ENCODE data around the gene FAM3B.
"Not testable (repeated sequence)": the region's sequence is repeated elsewhere in the genome, so short reads cannot be mapped to it uniquely, and the experiment has no call there.

Gene FAM3B

GRCh38 chr21:41358193-41359166 lies 41.9 kb downstream of the FAM3B start:
- FAIRE-seq = no peak
- no peak for TF ChIP-seq POLR2AphosphoS5 (IDR thresholded peaks at IDR 0.05; ENCODE audit: low read depth, low read length)
- no peak for TF ChIP-seq TAF1 (IDR thresholded peaks at IDR 0.05; ENCODE audit: borderline replicate concordance, low read depth, low read length)
- no peak for TF ChIP-seq POLR2A (IDR thresholded peaks at IDR 0.05; ENCODE audit: low read depth, low read length)
- no peak for DNase-seq (ENCODE audit: insufficient read length)

DNA sequence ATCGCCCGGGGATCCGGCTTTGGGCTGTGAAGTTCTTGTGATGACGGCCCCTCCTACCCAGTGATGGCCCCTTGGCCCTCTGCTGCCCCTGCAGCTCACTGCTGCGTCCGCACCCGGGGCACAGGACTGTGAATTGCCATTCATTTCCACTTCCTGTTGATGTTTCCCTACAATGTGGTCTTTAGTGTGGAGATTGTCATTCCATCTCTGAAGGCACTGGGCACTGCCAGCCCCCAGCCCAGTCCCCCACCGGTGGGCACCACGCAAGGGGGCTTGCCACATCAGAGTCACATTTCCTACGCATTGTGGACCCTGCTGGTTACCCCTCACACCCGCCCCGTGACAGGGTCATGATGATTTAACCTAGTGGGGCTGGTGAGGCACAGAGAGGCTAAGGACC lies 42.7 kb downstream of the FAM3B start:
- TF ChIP-seq POLR2AphosphoS5 (IDR thresholded peaks at IDR 0.05; ENCODE audit: low read depth, low read length) (no peak), TAF1 (IDR thresholded peaks at IDR 0.05; ENCODE audit: borderline replicate concordance, low read depth, low read length) (no peak), POLR2A (IDR thresholded peaks at IDR 0.05; ENCODE audit: low read depth, low read length) (no peak)
- FAIRE-seq (no peak), DNase-seq (ENCODE audit: insufficient read length) (no peak)

DNA sequence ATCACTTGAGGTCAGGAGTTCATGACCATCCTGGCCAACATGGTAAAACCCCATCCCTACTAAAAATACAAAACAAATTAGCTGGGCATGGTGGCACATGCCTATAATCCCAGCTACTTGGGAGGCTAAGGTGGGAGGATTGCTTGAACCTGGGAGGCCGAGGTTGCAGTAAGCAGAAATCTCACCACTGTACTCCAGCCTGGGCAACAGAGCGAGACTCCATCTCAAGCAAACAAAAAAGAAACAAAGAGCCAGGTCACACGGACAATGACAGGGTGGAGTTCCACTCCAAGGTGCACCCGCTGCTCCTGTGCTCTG lies 43.1 kb downstream of the FAM3B start:
- DNase-seq (ENCODE audit: insufficient read length); FAIRE-seq: not testable (repeated sequence)

- DNase-seq (ENCODE audit: insufficient read length) = no peak
- no peak for TF ChIP-seq POLR2A (IDR thresholded peaks at IDR 0.05; ENCODE audit: low read depth, low read length)
- TF ChIP-seq POLR2AphosphoS5 (IDR thresholded peaks at IDR 0.05; ENCODE audit: low read depth, low read length) = no peak
- TF ChIP-seq TAF1 (IDR thresholded peaks at IDR 0.05; ENCODE audit: borderline replicate concordance, low read depth, low read length) = no peak
- no peak for FAIRE-seq
These were observed 43.6 kb downstream of the FAM3B start for GRCh38 chr21:41360072-41360821.

- no peak for FAIRE-seq
- DNase-seq (ENCODE audit: insufficient read length) = no peak
- TF ChIP-seq POLR2A (IDR thresholded peaks at IDR 0.05; ENCODE audit: low read depth, low read length) (no peak), POLR2AphosphoS5 (IDR thresholded peaks at IDR 0.05; ENCODE audit: low read depth, low read length) (no peak), TAF1 (IDR thresholded peaks at IDR 0.05; ENCODE audit: borderline replicate concordance, low read depth, low read length) (no peak)
These were observed 44.6 kb downstream of the FAM3B start for GRCh38 chr21:41361053-41361785.

DNA sequence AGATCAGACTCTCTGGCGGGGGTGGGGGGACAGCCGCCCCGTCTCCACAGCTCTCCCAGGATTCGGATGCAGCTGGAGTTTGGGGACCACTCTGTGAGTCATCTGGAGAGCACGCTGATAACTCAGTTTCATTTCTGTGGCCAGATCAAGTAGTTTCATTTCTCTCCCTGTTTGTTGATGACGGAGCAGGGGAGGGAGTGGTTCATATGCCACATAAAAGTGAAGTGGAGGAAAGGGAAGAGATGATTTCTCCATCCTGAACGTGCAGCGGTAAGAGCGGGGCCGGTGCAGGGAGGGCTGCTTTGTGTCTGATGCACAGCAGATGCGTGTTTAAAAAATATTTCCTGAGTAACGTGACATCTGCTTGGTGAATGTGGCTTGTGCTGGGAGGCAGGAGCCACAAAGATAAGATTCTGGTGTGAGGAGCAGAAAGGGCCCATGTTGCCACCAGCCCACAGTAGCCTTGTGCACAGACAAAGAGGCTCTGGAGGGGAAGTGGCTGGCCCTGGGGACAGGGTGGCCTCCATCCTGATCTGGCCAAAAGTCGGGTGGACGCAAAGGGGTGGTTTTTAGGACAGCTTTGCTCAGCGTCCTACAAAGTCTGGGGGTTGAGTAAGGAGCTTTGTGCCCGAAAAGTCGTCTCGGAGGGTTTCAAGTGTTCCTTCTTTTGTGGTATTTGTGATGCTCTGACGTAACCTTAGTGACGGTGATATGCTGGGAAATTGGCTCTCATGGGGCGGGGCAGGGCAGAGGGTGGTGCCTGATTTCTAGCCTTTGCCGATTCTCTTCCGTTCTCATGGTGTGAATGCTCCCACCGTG lies 45.4 kb downstream of the FAM3B start, which contains the start of gene MX2:
Gene MX2 (plus strand): TSS at position 242 of the 819 bp plus-strand sequence. CDS start 14,880 bp downstream, outside the sequence.
- DNase-seq (ENCODE audit: insufficient read length) (peak; percentile 44), FAIRE-seq (peak; percentile 95)

GRCh38 chr21:41362605-41363369 lies 46.2 kb downstream of the FAM3B start:
- FAIRE-seq (peak; percentile 77), DNase-seq (ENCODE audit: insufficient read length) (no peak)
- TF ChIP-seq POLR2AphosphoS5 (IDR thresholded peaks at IDR 0.05; ENCODE audit: low read depth, low read length) = no peak
- peak; percentile 11; the same call in 1 of the 2 replicates for TF ChIP-seq POLR2A (IDR thresholded peaks at IDR 0.05; ENCODE audit: low read depth, low read length)

More for the DNA sequence above, 45.4 kb downstream of the FAM3B start, which contains the start of gene MX2:
- TF ChIP-seq POLR2AphosphoS5 (IDR thresholded peaks at IDR 0.05; ENCODE audit: low read depth, low read length) (peak; percentile 87), TAF1 (IDR thresholded peaks at IDR 0.05; ENCODE audit: borderline replicate concordance, low read depth, low read length) (no peak), POLR2A (IDR thresholded peaks at IDR 0.05; ENCODE audit: low read depth, low read length) (peak; percentile 83)

DNA sequence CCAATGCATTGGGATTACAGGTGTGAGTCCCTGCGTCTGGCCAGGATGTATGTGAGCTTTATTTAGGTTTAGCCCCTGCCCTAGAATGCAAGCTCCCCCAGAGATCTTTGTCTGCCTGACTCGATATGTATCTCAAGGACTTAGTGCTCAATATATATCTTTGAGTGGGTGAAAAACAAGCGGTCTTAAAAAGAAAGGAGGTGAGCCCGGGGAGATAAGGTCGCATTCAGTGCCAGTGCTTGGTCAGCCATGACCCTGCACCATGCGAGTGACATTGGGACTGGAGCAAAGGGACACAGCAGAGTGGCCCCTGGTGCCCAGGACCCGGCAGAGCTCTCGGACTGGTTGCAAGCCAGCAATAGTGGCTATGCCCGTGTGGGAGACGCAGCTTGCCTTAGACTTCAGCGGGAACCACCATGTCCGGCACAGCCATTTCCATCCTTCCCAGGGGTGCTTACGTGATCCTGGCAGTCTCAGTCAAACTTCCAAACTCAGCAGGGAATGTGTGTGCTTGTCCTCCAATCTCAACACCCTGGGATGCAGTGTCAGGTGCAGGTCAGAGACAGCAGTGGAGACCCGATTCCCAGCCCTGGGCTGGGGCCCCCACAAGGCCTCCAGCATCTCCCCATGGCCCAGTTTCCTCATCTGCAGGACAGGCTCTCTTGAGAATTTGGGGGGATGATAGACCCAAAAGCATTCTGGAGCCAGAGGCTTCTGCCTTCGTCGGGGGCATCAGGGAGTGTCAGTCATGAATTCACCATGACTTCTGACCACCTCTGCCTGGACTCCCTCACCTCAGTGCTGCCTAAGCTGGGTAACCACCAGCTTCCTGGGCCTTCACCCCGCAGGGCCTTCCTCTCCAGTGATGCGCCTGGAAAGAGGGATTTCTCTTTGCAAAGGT lies 47.0 kb downstream of the FAM3B start:
- DNase-seq (ENCODE audit: insufficient read length) (no peak), FAIRE-seq (peak; percentile 53)
- no peak; the same call in 1 of the 2 replicates for TF ChIP-seq POLR2A (IDR thresholded peaks at IDR 0.05; ENCODE audit: low read depth, low read length)
- no peak for TF ChIP-seq TAF1 (IDR thresholded peaks at IDR 0.05; ENCODE audit: borderline replicate concordance, low read depth, low read length)
- TF ChIP-seq POLR2AphosphoS5 (IDR thresholded peaks at IDR 0.05; ENCODE audit: low read depth, low read length) = no peak

- DNase-seq (ENCODE audit: insufficient read length) = no peak
- TF ChIP-seq TAF1 (IDR thresholded peaks at IDR 0.05; ENCODE audit: borderline replicate concordance, low read depth, low read length) (no peak), POLR2A (IDR thresholded peaks at IDR 0.05; ENCODE audit: low read depth, low read length) (no peak), POLR2AphosphoS5 (IDR thresholded peaks at IDR 0.05; ENCODE audit: low read depth, low read length) (no peak)
- FAIRE-seq = no peak
These were observed 47.7 kb downstream of the FAM3B start for GRCh38 chr21:41364308-41364707.

Measured in GM12892 (cell line).